ENCODE results near the gene PCNT. TPM values are rescaled to one million over a fixed set of nuclear protein-coding genes. Genes with fewer than 3 reads are reported as not detected.

The PCNT gene
- total and polyA plus RNA-seq, 2 donors (not counting 1 experiment from before 2014, with no cell fraction given), result 20.3 to 58.1 TPM

GRCh38 chr21:46311568-46311967 is 12.4 kb upstream of the PCNT start:
- H3K4me3 ChIP-seq (ENCODE audit: control extremely low read depth in 1 of 5, extremely low read depth in 1 of 5, insufficient read depth in 1 of 5, low read depth in 2 of 5, low read length in 4 of 5), result no peak overlapping the region
- intact Hi-C loops (cut with micrococcal nuclease), result no loop called here
- no peak for DNase-seq
- no peak for TF ChIP-seq EZH2 (IDR thresholded peaks at IDR 0.05; ENCODE audit: borderline replicate concordance, insufficient read depth, low read depth, low read length, poor library complexity, severe bottlenecking)
- no peak for TF ChIP-seq CTCF (IDR thresholded peaks at IDR 0.05)
- no peak overlapping the region for H3K4me2 ChIP-seq (replicated peaks; ENCODE audit: low read depth, low read length, poor library complexity, severe bottlenecking)
- no peak overlapping the region for H3K9ac ChIP-seq (ENCODE audit: low read length)
- no peak overlapping the region for H3K4me3 Mint-ChIP-seq
- POLR2A ChIA-PET, result no interaction called here
- H3K9me3 Mint-ChIP-seq (ENCODE audit: insufficient read depth), result no peaks in the 10 kb centered on the region
- H3K27me3 Mint-ChIP-seq, result no peaks in the 10 kb centered on the region
- H3K4me1 Mint-ChIP-seq, result no peaks in the 10 kb centered on the region
- H4K20me1 ChIP-seq (ENCODE audit: control insufficient read depth, insufficient read depth, low read length, poor library complexity, severe bottlenecking), result no peaks in the 10 kb centered on the region
- H3K27me3 ChIP-seq (replicated peaks in 1 of 4; ENCODE audit: control extremely low read depth in 1 of 4, control insufficient read depth in 3 of 4, insufficient read depth in 4 of 4, low read length in 3 of 4), result no peaks in the 10 kb centered on the region
- H3K27ac ChIP-seq (ENCODE audit: low read length in 2 of 2), result no peak overlapping the region
- no peak overlapping the region for H2AFZ ChIP-seq (ENCODE audit: insufficient read depth, low read depth, low read length, poor library complexity, severe bottlenecking)
- no peaks in the 10 kb centered on the region for H3K36me3 ChIP-seq (replicated peaks in 1 of 2; ENCODE audit: control extremely low read depth in 1 of 2, control insufficient read depth in 1 of 2, extremely low read depth in 1 of 2, insufficient read depth in 2 of 2, low read length in 1 of 2)
- no peak overlapping the region for H3K27ac Mint-ChIP-seq
- no peaks in the 10 kb centered on the region for H3K79me2 ChIP-seq (ENCODE audit: control insufficient read depth, insufficient read depth, low read length)
- H3K9me3 ChIP-seq (ENCODE audit: control extremely low read depth in 1 of 3, control insufficient read depth in 2 of 3, insufficient read depth in 1 of 3, low read length in 2 of 3), result no peaks in the 10 kb centered on the region
- H3K4me1 ChIP-seq (ENCODE audit: control insufficient read depth in 2 of 2, insufficient read depth in 2 of 2, low read length in 2 of 2), result no peaks in the 10 kb centered on the region
- no peak for ATAC-seq (ENCODE audit: low read depth)
- CTCF ChIA-PET, result no interaction called here

- no peak overlapping the region for H3K4me2 ChIP-seq (replicated peaks; ENCODE audit: low read depth, low read length, poor library complexity, severe bottlenecking)
- POLR2A ChIA-PET, result interaction anchor here (0.6 kb wide), 1 partner anchor 17 kb away, joined by 3 read pairs; no protein-coding TSS in a partner anchor
- H3K4me1 ChIP-seq (ENCODE audit: control insufficient read depth in 2 of 2, insufficient read depth in 2 of 2, low read length in 2 of 2), result no peaks in the 10 kb centered on the region
- ATAC-seq (ENCODE audit: low read depth), result no peak
- H4K20me1 ChIP-seq (ENCODE audit: control insufficient read depth, insufficient read depth, low read length, poor library complexity, severe bottlenecking), result no peaks in the 10 kb centered on the region
- WGBS (ENCODE audit: insufficient coverage), result 98% methylated on average over 3 of the region's 5 CpGs
- no peaks in the 10 kb centered on the region for H3K79me2 ChIP-seq (ENCODE audit: control insufficient read depth, insufficient read depth, low read length)
- intact Hi-C loops (cut with micrococcal nuclease), result no loop called here
- H2AFZ ChIP-seq (ENCODE audit: insufficient read depth, low read depth, low read length, poor library complexity, severe bottlenecking), result no peak overlapping the region
- H3K9me3 Mint-ChIP-seq (ENCODE audit: insufficient read depth), result no peaks in the 10 kb centered on the region
- TF ChIP-seq EZH2 (IDR thresholded peaks at IDR 0.05; ENCODE audit: borderline replicate concordance, insufficient read depth, low read depth, low read length, poor library complexity, severe bottlenecking), result no peak
- TF ChIP-seq CTCF (IDR thresholded peaks at IDR 0.05), result no peak
- H3K9ac ChIP-seq (ENCODE audit: low read length), result no peak overlapping the region
- H3K4me3 Mint-ChIP-seq, result no peak overlapping the region
- H3K27ac ChIP-seq (ENCODE audit: low read length in 2 of 2), result no peak overlapping the region
- H3K4me1 Mint-ChIP-seq, result no peaks in the 10 kb centered on the region
- CTCF ChIA-PET, result no interaction called here
- H3K27me3 Mint-ChIP-seq, result no peaks in the 10 kb centered on the region
- DNase-seq, result no peak
- H3K27ac Mint-ChIP-seq, result no peak overlapping the region
- no peak overlapping the region for H3K4me3 ChIP-seq (ENCODE audit: control extremely low read depth in 1 of 5, extremely low read depth in 1 of 5, insufficient read depth in 1 of 5, low read depth in 2 of 5, low read length in 4 of 5)
- no peaks in the 10 kb centered on the region for H3K27me3 ChIP-seq (replicated peaks in 1 of 4; ENCODE audit: control extremely low read depth in 1 of 4, control insufficient read depth in 3 of 4, insufficient read depth in 4 of 4, low read length in 3 of 4)
- no peaks in the 10 kb centered on the region for H3K9me3 ChIP-seq (ENCODE audit: control extremely low read depth in 1 of 3, control insufficient read depth in 2 of 3, insufficient read depth in 1 of 3, low read length in 2 of 3)
- no peaks in the 10 kb centered on the region for H3K36me3 ChIP-seq (replicated peaks in 1 of 2; ENCODE audit: control extremely low read depth in 1 of 2, control insufficient read depth in 1 of 2, extremely low read depth in 1 of 2, insufficient read depth in 2 of 2, low read length in 1 of 2)
These were observed 11.0 kb upstream of the PCNT start for GRCh38 chr21:46312949-46313348.

All from B cell (primary cell).